ENCODE measurements around the gene EPB41. TPM values are rescaled to one million over a fixed set of nuclear protein-coding genes. Genes with fewer than 3 reads are reported as not detected.

The EPB41 gene
- total and polyA plus RNA-seq, 9 of the 15 experiments (the other 6 are each of a cell fraction or from before 2014, with no cell fraction given): 3.7 to 213 (median 141) TPM

- TF ChIP-seq HBP1 (CRISPR knock-in tag; IDR thresholded peaks at IDR 0.05): no peak
- TF ChIP-seq CBFB (CRISPR knock-in tag; IDR thresholded peaks at IDR 0.05): no peak
- TF ChIP-seq NONO (IDR thresholded peaks at IDR 0.05; ENCODE audit: low read depth in 2 of 2, low read length in 1 of 2): no peak
- no peak for TF ChIP-seq XRCC3 (IDR thresholded peaks at IDR 0.05)
- no peak for TF ChIP-seq GMEB1 (CRISPR knock-in tag; IDR thresholded peaks at IDR 0.05)
- TF ChIP-seq ELK1 (CRISPR knock-in tag; IDR thresholded peaks at IDR 0.05): no peak
- no peak for TF ChIP-seq ZNF316 (IDR thresholded peaks at IDR 0.05)
- TF ChIP-seq MED1 (CRISPR knock-in tag; IDR thresholded peaks at IDR 0.05; ENCODE audit: borderline replicate concordance): no peak
- no peak for TF ChIP-seq IRF9 (tag; IDR thresholded peaks at IDR 0.05)
- TF ChIP-seq ZFP30 (CRISPR knock-in tag; IDR thresholded peaks at IDR 0.05; ENCODE audit: borderline replicate concordance): no peak
- no peak for TF ChIP-seq IRF2 (CRISPR knock-in tag; IDR thresholded peaks at IDR 0.05)
- no peak for TF ChIP-seq BRCA1 (IDR thresholded peaks at IDR 0.05)
- no peak for TF ChIP-seq BRCA1 (CRISPR knock-in tag; IDR thresholded peaks at IDR 0.05)
- TF ChIP-seq HES1 (IDR thresholded peaks at IDR 0.05; ENCODE audit: low read depth): no peak
These were observed 26.3 kb upstream of the EPB41 start (continued) for GRCh38 chr1:28887835-28888682.
